HG02981 (cell line): ENCODE measurements around the gene SLC40A1.

ENCODE experiments used
- ATAC-seq: cut with Tn5 transposase; IDR thresholded peaks from one replicate; pipeline ENCODE4 v1.9.1; 2021; ENCODE audit warnings: mild to moderate bottlenecking, moderate library complexity; ENCODE audit not compliant: unreplicated experiment

SLC40A1 gene

DNA sequence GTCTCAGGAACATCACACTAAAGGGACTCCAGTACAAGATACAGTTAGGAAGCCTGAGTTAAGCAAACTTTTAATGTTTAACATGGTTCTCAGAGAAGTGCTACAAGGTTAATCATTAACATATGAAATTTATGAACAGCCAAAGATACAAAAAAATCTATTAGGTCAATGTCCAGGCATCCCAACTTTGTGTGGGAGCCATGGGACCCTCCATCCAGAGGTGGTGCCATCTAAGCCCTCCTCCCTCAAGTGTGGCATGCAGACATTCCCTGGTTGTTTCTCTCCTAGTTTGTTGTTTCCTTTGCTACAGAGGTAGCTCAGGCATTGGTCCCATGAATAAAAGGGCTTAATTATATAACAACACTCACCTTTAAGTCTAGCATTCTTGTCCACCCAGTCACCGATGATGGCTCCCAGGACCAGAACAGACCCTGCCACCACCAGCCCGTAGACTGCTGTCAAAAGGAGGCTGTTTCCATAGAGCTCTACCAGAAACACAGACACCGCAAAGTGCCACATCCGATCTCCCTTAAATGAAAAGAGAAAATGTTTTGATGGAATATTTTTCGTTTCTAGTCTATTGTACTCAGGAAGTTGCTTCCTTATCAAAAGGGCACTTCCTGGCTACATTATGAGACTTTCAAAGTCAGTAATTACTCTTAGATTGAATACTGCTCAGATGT, 5.7 kb downstream of the SLC40A1 start:
- ATAC-seq = no peak

DNA sequence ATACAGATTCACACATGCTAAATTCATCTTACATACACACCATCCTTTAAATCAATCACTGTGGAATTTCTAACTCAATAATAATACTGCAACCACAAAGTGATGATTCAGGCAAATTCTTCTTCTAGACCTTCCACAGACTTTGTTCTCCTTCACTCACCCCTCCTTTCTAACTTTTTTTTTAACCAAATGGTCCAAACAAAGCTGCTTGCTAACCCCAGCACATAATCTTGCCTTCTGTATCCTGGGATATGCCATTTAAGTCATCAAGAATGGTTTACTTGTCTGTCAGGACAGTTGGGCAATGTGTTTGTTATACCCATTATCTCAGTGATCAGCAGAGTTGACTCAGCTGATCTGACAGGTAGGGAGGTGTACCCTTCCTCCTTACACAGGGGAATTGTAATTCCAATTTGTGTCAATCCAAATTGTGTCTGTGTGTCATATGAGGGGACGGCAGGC, 10.0 kb downstream of the SLC40A1 start:
- no peak for ATAC-seq

DNA sequence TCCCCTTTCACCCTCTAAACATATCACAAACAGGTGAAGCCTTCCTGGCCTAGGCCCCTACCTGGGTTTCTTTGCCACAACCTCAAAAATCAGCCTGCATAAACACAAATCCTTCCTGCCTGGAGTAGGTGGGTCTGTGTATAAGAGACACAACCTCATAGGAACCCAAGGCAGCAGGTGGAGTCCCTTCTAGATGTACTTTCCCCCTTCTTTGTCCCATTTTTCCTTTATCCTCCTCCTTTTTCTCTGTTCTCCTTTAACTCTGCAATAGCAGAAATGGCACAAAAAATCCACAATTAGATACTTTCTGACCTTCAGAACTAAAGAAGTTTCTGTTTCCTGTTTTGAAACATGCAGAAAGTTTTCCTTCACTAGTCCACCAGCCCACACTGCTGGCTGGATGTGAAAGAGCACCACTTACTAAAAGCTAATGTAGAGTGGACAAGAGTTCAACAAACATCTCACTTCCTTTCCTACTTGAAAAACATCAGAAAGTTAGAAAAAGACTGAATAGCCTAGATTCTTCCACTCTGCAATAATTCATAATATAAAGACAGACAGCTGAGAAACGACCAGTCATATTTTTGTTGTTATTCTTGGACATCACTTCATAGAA, 11.2 kb downstream of the SLC40A1 start:
- no peak for ATAC-seq

DNA sequence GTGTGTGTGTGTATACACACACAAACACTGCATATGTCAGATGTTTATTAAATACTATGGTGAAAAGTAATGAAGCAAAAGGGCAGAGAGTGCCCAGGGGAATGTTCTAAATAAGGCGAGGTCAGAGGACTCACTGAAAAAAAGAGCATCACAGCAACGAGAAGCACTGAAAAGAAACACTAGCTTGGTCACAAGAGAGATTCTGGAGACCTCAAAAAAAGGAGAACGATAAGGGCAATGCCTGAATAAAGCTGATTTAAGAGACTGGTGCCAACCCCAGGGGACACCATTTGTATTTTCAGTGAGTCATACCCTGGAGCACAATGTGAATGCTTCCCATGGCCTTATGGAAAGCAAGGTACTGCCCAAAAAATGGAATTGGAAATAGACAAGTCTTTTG, 14.5 kb downstream of the SLC40A1 start:
- no peak for ATAC-seq

DNA sequence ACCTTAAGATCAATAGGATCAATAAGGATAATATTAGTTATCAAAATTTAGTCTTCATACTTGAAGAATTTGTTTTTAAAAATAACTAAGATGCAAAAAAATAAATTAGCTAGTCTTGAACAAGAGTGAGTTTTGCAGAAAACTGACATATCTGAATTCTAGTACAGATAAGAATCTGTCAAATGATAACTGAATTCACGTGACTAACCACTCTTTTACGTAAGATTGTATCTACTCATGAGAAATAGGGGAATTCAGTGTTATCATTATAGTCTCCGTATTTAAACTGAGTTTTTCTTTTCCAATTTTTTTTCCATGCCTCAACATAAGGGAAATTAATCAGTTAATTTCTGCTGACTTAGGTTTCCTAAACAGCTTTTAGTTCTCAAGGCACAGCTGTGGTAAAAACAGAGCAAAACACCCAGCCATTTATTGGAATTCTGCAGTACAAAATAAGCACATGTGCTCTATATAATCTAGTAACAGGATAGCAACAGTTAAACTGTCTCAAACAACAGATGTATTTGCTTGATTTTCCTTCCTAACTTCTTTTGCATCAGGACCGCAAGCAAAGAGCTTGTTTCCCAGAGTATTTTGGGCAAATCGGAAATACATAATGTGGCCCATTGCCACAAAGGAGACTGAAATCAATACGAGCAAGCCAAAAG, 19.1 kb downstream of the SLC40A1 start:
- ATAC-seq = no peak

DNA sequence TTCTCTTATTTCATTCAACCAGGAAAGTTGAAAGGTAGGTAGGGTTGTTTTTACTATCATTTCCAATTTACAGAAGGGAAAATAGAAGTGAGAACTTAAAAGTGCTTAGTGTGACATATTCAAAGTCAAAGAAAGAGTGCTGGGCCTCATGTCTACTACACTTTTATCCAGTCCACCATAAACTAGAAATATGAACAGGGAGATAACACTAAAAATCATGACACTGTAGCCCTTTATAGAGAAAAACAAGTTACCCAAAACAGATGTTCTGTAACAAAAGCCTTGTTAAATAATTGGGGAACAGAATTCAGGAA, 20.4 kb downstream of the SLC40A1 start:
- ATAC-seq = no peak

DNA sequence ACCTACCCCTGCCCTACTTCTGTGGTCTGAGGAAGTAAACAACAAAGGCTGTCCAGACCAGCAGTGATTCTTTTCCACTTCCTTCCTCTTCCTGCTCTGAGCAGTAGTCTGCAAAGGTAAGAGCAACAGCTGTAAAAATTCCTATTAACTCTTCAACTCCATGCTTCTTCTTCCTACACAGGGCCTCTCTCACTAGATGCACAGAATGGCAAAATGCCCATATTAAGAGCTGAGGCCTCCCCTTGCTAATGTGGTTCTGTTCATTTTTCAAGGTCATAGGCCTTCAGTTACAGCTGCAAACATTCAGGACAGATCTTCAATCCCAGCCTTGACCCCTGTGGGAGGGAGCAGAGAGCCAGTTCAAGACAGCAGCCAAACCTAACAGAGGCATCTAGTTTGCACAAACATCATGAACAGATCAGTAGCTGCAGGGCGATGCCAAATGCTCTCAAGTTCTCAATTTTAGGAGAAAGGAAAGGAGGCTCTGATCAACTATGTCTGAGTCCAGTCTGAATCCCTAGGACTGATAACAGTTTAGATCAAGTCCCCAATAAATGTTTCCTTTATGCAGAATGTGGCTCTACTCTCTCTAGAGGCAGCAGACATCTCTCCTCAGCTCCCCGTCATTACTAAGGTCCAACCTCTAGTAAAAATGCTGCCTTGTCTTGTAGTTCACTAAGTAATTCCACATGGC, 20.9 kb downstream of the SLC40A1 start:
- no peak for ATAC-seq

DNA sequence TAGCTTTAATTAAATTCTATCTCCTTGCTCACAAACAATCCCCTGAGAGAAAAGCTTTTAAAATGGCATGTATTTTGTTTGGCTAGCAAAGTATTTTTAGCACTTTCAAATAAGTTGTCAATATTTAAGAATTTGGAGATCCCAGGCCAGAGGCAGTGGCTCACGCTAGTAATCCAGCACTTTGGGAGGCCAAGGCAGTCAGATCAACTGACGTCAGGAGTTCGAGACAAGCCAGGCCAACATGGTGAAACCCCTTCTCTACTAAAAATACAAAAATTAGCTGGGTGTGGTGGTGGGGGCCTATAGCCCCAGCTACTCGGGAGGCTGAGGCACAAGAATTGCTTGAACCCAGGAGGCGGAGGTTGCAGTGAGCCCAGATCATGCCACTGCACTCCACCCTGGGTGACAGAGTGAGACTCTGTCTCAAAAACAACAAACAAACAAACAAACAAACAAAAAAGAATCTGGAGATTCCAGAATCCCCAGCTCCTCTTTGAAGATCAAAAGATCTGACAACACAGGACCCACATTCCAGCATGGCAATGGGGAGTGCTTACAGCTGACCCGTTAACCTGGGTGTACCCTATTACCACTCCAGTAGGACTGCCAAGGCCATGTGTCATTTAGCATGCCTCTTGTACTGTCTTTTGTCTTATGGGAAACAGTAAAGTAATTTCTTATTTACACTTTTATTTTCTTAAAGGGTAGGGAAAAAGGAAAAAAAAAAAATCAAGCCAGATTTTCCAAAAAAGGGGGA, 21.9 kb downstream of the SLC40A1 start:
- ATAC-seq = no peak

DNA sequence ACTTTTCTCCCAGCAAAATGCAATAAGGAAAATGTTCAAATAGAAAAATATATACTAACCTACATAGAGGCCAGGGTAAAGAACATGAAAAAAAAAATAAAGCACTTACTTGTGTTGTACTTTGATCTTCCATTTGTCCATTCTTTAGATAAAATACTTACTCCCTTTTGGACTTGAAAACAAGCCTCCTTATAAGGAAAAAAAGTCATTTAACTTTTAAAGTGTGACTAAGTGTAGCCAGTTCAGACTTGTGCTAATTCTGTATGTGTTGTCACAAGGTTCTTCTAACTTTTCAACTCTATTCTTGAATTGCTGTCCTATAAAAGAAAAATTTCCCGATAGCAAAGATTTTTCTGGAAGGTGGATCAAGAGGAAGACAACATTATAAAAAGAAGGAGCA, 23.2 kb downstream of the SLC40A1 start:
- no peak for ATAC-seq

DNA sequence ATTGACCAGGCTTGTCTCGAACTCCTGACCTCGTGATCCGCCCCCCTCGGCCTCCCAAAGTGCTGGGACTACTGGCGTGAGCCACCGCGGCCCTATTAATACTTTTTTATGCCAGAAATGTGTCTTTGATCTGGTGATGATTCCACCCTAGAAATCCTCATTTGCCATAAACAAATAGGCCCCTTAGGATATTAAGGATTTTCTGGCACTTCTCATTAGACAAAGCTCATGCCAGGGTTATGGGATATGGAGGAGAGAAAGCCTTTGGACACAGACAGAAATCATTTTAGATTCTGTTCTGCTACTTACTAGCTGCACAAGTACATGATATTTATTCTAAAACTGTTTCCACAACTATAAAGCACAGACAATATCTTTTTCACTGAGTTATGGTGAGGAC, 24.1 kb downstream of the SLC40A1 start:
- ATAC-seq = no peak

DNA sequence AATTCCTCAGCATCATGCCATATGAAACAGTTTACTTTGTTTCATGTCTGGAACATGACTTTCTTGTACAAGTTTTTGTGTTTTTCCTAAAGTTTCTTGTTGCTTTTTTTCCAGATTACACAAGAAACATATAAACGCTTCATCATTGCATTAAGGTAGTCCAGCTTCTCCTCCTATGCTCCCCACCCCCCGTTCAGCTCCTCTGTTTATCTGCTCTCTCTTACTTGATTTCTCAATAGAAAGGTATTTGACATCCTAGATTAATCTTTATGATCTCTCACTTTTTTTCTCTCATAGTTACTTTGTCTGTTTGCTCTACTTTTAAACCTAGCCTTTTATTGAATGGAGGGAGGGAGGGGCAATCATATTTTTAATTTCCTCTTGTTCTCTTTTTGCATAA, 25.4 kb downstream of the SLC40A1 start:
- no peak for ATAC-seq

DNA sequence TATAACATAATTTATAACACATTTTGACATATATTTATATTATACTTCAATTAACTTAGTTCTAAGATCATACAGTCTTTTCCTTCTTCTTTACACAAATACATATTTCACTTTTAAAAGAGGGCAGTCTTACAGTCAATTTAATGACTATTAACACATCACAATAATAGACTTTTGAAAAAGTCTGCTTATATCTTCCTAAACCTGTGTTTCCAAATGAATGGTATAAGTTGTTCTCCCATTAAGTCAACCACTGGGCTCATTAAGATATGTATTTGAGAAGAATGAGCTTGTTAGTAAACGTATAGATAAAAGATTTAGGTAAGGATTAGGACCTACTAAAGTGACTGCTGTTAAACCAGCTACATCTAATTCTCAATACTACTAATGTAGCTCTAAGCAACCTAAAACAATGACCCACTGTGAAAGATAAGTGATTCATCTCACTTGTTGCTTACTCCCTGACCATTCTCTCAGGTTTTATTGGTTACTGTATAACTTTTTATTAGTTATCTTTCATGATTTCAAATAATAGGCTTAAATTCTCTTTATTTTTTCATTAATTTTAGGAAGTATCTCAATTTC, 27.0 kb downstream of the SLC40A1 start:
- ATAC-seq = no peak

DNA sequence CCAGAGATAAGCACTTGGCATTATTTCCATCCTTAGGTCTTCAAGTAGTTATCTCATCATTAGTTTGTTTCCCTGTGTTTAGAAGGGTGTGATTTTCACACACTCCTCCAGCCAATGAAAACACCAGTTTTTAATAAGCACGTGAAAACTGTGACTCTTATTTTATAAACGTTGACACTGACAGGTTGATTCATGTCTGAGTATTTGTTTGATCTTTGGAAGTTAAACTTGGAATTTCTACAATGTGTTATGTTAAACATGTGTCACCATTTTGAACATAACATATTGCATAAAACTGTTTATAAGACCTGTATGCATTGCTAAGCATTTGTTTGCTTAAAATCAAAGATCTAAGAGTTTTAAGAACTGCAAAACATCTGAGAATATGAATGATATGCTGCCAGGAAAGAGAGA, 27.6 kb downstream of the SLC40A1 start:
- ATAC-seq = no peak

DNA sequence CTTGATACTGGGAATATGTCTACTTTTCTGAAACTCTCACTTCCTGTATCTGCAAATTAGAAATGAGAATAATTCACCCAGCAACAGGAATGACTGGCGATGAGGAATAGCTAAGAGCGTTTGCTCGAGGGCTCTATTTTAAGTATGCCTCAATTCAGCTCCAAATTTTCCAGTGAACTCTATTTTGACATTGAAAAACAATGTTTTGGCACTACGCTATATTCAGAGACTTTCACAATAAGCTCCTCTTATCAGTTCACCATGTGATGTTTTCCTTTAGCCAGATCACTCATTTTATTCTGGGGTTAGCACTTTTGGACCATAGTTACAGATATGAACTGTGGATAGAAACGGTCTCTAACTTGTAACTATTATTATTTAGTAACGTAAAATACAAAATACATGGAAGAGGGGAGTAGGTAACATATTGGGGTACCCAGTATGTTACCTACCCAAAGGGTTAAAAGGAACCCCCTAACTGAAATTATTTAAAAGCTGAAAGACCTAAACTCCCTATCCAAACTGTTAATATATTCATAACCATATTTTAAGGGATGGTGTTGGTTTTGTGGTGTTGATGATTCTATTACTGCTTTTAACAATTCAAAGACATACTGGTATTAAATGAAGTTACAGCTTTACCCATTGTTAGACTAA, 28.1 kb downstream of the SLC40A1 start:
- ATAC-seq = no peak

DNA sequence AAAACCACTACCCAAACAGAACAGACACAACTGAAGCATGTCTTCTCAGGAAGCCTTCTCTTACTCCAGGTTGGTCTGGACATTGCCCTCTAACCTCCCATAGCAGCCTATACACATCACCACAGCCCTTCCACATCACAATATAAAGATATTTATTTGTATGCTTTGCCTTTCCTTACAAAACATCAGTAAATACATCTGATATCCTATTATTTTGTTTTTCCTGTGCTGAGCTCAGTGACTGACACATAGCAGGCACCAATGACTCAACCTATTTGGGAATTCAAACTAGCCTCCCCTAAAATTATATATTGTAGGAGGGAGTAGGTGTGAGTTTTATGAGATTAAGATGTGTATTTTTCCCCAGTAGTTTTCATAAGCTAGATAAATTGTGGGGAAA, 28.8 kb downstream of the SLC40A1 start:
- no peak for ATAC-seq

DNA sequence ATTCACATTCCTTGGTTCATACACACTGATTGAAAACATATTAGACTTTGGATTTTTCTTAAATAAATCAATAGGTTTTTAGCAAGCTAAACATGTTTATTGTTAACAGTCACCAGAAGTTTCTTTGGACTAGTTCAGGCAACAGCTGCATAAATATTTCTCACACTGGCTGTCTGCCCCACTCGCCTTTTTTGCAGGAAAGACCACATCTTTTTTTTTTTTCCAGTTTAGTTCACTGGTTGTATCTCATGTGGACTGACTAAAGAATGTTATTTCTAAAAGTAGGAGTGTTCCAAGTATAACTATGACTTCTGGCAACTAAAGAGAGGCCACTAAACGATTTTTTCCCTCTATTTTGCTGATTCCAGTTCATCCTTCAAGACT, 31.1 kb downstream of the SLC40A1 start:
- no peak for ATAC-seq

DNA sequence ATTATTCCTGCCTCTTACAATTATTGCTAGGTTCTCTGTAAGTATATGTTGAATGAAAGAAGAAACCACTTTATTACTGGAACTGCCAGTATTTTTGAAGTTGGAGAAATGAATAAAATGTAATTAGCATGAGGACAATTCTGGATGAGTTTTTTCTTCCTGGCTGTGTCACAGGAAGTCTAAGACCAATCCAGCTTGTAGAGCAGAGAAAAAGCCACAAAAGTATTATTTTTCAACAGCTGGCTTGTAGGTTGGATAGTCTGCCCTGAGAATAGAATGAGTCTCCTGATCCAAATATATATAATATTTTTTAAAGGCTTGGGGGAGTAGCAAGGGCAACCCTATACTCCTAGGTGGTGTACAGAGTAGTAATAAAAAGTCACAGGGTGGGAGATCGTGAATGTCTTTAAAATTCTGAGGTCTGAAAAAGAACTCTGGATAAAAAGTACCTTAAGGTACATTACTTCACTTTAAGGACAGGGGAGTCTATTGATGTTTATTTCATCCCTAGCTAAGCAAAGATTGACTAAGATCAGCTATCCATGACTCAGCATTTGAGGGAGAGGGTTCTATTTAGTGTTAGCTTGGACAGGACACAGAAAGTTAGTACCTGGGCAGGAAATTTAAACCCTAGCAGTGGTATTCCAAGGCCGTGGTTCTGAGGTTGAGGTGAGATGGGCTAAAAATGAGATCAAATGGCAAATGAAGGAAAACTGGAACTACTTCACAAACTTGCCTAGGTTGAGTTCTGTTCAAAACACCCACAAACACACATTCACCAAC, 31.7 kb downstream of the SLC40A1 start:
- ATAC-seq = no peak

DNA sequence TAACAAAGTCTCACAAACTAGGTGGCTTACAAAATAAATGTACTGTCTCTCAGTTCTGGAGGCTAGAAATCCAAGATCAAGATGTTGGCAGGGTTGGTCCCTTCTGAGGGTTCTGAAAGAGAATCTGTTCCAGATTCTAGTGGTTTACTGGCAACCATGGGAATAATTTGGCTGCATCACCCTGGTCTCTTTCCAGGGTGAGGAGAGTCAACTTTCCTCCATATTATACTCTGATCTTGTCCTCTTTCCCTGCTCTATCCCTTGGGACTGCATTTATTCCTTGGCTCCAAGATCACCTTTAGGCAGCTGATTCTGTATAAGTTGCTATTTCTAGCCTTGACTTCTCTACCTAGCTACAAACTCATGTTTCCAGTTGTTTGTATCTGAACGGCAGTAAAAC, 35.2 kb downstream of the SLC40A1 start:
- no peak for ATAC-seq

DNA sequence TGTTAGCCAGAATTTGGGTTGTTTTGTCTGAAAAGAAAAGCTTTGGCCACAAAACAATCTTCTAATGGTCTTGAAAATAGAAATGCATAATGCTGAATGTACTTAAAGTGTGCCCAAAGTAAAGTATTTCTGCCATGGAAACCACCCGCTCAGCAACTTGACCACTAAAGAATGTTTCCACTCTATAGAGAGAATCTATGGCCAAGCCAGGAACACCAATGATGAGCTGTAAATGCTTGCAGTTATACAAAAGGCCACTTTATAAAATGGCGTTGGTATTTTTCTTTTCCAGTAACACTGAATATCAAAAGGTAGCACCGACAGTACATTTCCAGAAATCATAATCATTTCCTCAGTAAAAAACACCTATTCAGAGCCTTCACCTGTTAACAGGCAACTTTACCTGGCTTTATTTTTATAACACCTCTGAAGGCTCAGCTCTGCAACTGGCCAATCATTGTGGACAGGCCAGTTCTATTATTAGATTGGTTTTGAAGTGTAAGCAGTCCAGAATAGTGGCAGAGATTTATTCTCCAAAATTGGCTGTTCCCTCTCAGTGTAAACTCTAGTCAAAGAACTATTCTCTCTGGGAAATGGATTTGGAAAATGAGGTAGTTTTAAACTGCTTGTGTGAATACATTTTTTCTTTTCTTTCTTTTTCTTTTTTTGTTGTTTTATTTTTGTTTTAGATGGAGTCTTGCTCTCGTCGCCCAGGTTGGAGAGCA, 36.1 kb downstream of the SLC40A1 start:
- ATAC-seq = no peak
